Activated CD4-positive, CD25-positive, alpha-beta regulatory T cell treated with anti-CD3 and anti-CD28 coated beads, Interleukin-2, amount 50 U/mL, for 24 hours (primary cell): ENCODE data around the gene DOK6.
"Not testable (repeated sequence)": the region's sequence is repeated elsewhere in the genome, so short reads cannot be mapped to it uniquely, and the experiment has no call there.

Experiments
- ATAC-seq, 2 donors: fragments of 150-1000 bp; cut with Tn5 transposase; one replicate each; pipeline ENCODE4 v1.10.0; 2021; ENCODE audit warnings: mild to moderate bottlenecking in 1 of 2, moderate library complexity in 1 of 2

DOK6 gene

GRCh38 chr18:69834980-69835379 is 434.3 kb downstream of the DOK6 start:
- ATAC-seq, result not testable (repeated sequence)

GRCh38 chr18:69838003-69838402 is 437.3 kb downstream of the DOK6 start:
- ATAC-seq, result no peak

GRCh38 chr18:69838620-69839411 is 438.1 kb downstream of the DOK6 start:
- peak; percentile 33 to 53 for ATAC-seq

- no peak for ATAC-seq
Measured at GRCh38 chr18:69839497-69839896, 438.8 kb downstream of the DOK6 start.

- ATAC-seq, result no peak
Measured at GRCh38 chr18:69840001-69840400, 439.3 kb downstream of the DOK6 start.

GRCh38 chr18:69840445-69840844 is 439.8 kb downstream of the DOK6 start:
- no peak for ATAC-seq

- no peak for ATAC-seq
Measured at GRCh38 chr18:69841117-69841516, 440.4 kb downstream of the DOK6 start.

- ATAC-seq, result no peak
Measured at GRCh38 chr18:69843015-69843414, 442.3 kb downstream of the DOK6 start.

GRCh38 chr18:69844656-69845055 is 444.0 kb downstream of the DOK6 start:
- ATAC-seq, result no peak

GRCh38 chr18:69845593-69846506 is 445.2 kb downstream of the DOK6 start:
- ATAC-seq, result no peak

GRCh38 chr18:69853051-69853450 is 452.4 kb downstream of the DOK6 start:
- no peak for ATAC-seq

- ATAC-seq, result no peak
Measured at GRCh38 chr18:69854455-69854854, 453.8 kb downstream of the DOK6 start.

GRCh38 chr18:69858897-69859296 is 458.2 kb downstream of the DOK6 start:
- ATAC-seq, result no peak

GRCh38 chr18:69864802-69865201 is 464.1 kb downstream of the DOK6 start:
- not testable (repeated sequence) for ATAC-seq

- no peak for ATAC-seq
Measured at GRCh38 chr18:69865776-69866175, 465.1 kb downstream of the DOK6 start.

- ATAC-seq, result no peak
Measured at GRCh38 chr18:69866212-69866611, 465.5 kb downstream of the DOK6 start.

GRCh38 chr18:69870736-69871135 is 470.0 kb downstream of the DOK6 start:
- no peak for ATAC-seq

GRCh38 chr18:69871363-69871762 is 470.7 kb downstream of the DOK6 start:
- no peak for ATAC-seq

- ATAC-seq, result no peak
Measured at GRCh38 chr18:69872661-69873060, 472.0 kb downstream of the DOK6 start.

- no peak for ATAC-seq
Measured at GRCh38 chr18:69874058-69874457, 473.4 kb downstream of the DOK6 start.

GRCh38 chr18:69876490-69876889 is 475.8 kb downstream of the DOK6 start:
- ATAC-seq, result no peak

- ATAC-seq, result no peak
Measured at GRCh38 chr18:69878213-69878933, 477.7 kb downstream of the DOK6 start.

- not testable (repeated sequence) for ATAC-seq
Measured at GRCh38 chr18:69879051-69879450, 478.4 kb downstream of the DOK6 start.
